Thoracic aorta (tissue), 2 donors: ENCODE results near the gene HOXA2. TPM values are rescaled to one million over a fixed set of nuclear protein-coding genes. Genes with fewer than 3 reads are reported as not detected.

ENCODE experiments used
- ATAC-seq: fragments of 150-250 bp; one replicate; pipeline ENCODE4 v1.8.0; 2017; ENCODE audit warnings: low read depth; ENCODE audit not compliant: insufficient number of reproducible peaks, low FRiP score
- DNase-seq: peaks from one replicate; pipeline ENCODE4 v3.0.0-alpha.2; 2020; ENCODE audit warnings: low spot score
- H3K27ac ChIP-seq, 2 donors: fragments of 200-600 bp; sonication (generic); 1 replicate in 1 of 2; 2 replicates in 1 of 2; pipeline ENCODE4 v1.5.1; 2016; ENCODE audit warnings: mild to moderate bottlenecking in 2 of 2, moderate library complexity in 2 of 2
- H3K27me3 ChIP-seq: fragments of 200-600 bp; sonication (generic); replicated peaks from 2 replicates; pipeline ENCODE4 v1.6.0; 2016; ENCODE audit warnings: mild to moderate bottlenecking; ENCODE audit not compliant: insufficient read depth
- H3K36me3 ChIP-seq: fragments of 200-600 bp; sonication (generic); one replicate; pipeline ENCODE4 v1.5.1; 2016
- H3K4me1 ChIP-seq, 2 donors: fragments of 200-600 bp; sonication (generic); 1 replicate in 1 of 2; 2 replicates in 1 of 2; pipeline versions ENCODE4 v1.5.1 to v1.6.0; 2016; ENCODE audit warnings: low read depth in 2 of 2, mild to moderate bottlenecking in 1 of 2; ENCODE audit not compliant: control insufficient read depth in 1 of 2
- H3K4me3 ChIP-seq: fragments of 200-600 bp; sonication (generic); 2 replicates; pipeline ENCODE4 v1.5.1; 2016; ENCODE audit warnings: mild to moderate bottlenecking
- H3K9me3 ChIP-seq: fragments of 200-600 bp; sonication (generic); 2 replicates; pipeline ENCODE4 v1.5.1; 2016
- CTCF ChIP-seq: fragments of 200-600 bp; sonication (generic); IDR thresholded peaks from one replicate; pipeline ENCODE4 v1.5.1; 2019; ENCODE audit warnings: antibody characterized with exemption
- total RNA-seq, 2 donors: library from RNA; depleted of rRNA; stranded (reverse); fragments of >200 nt; gene quantifications; one replicate each; pipeline versions ENCODE4 v1.1.0 to v1.2.3, GENCODE V29; 2016

The HOXA2 gene
- total RNA-seq, 2 donors from 2014 or later, result 3.4 to 4.6 TPM

GRCh38 chr7:27091941-27092818, 10.3 kb downstream of the HOXA2 start:
- ATAC-seq, result no peak
- peaks cover 15% of the 10 kb centered on the region for H3K27me3 ChIP-seq
- DNase-seq, result no peak

GRCh38 chr7:27091105-27091504, 11.4 kb downstream of the HOXA2 start:
- Histone ChIP-seq H3K27me3 (peaks cover 15% of the 10 kb centered on the region), H3K4me3 (no peak overlapping the region), H3K27ac (no peak overlapping the region), H3K36me3 (no peaks in the 10 kb centered on the region), H3K4me1 (peaks cover 5 to 6% of the 10 kb centered on the region in 2 donors), H3K9me3 (no peaks in the 10 kb centered on the region)
- DNase-seq, result no peak
- no peak for ATAC-seq
- no peak for TF ChIP-seq CTCF

More at GRCh38 chr7:27091941-27092818, 10.3 kb downstream of the HOXA2 start:
- peaks cover 5 to 8% of the 10 kb centered on the region in 2 donors for H3K4me1 ChIP-seq
- H3K27ac ChIP-seq, result no peak overlapping the region
- no peak overlapping the region for H3K4me3 ChIP-seq
- no peaks in the 10 kb centered on the region for H3K36me3 ChIP-seq
- no peaks in the 10 kb centered on the region for H3K9me3 ChIP-seq
- no peak for TF ChIP-seq CTCF

- Histone ChIP-seq H3K27ac (no peak overlapping the region), H3K36me3 (no peaks in the 10 kb centered on the region), H3K9me3 (no peaks in the 10 kb centered on the region), H3K4me3 (peak overlapping the region; percentile 50), H3K27me3 (peaks cover 15% of the 10 kb centered on the region), H3K4me1 (peaks cover 0 to 5% of the 10 kb centered on the region in 2 donors)
- no peak for TF ChIP-seq CTCF
- DNase-seq, result no peak
- no peak for ATAC-seq
These were observed 14.2 kb downstream of the HOXA2 start for GRCh38 chr7:27088002-27088922.

GRCh38 chr7:27083646-27084045, 18.8 kb downstream of the HOXA2 start:
- Histone ChIP-seq H3K27me3 (peaks cover 10% of the 10 kb centered on the region), H3K9me3 (no peaks in the 10 kb centered on the region), H3K36me3 (no peaks in the 10 kb centered on the region), H3K4me1 (peaks cover 0 to 5% of the 10 kb centered on the region in 2 donors), H3K4me3 (no peak overlapping the region), H3K27ac (no peak overlapping the region)
- DNase-seq, result no peak
- no peak for ATAC-seq
- no peak for TF ChIP-seq CTCF

- Histone ChIP-seq H3K36me3 (no peaks in the 10 kb centered on the region), H3K9me3 (no peaks in the 10 kb centered on the region), H3K4me3 (no peak overlapping the region), H3K27me3 (peaks cover under 1% of the 10 kb centered on the region), H3K4me1 (no peaks in the 10 kb centered on the region), H3K27ac (no peak overlapping the region)
- TF ChIP-seq CTCF, result no peak
- no peak for DNase-seq
- no peak for ATAC-seq
These were observed 20.3 kb downstream of the HOXA2 start for GRCh38 chr7:27082171-27082570.
